Endometrial microvascular endothelial cells (primary cell): Measurements from ENCODE around the gene STMND1. TPM values are rescaled to one million over a fixed set of nuclear protein-coding genes. Genes with fewer than 3 reads are reported as not detected.

Experiments
- in situ Hi-C: cut with HindIII; loops from 2 replicates; pipeline ENCODE4 v1.10.0; 2017; ENCODE audit warnings: low sequenced_read_pairs, low pct_unique_long_range_greater_than_20kb; ENCODE audit errors: inconsistent ontology term
- total RNA-seq: library from RNA; depleted of rRNA; stranded (reverse); fragments of >200 nt; gene quantifications from one replicate; pipeline ENCODE4 v1.2.3, GENCODE V29; 2015; ENCODE audit errors: inconsistent ontology term

The STMND1 gene
- total RNA-seq, 1 donor from 2014 or later, result not detected

GRCh38 chr6:17152703-17153102 lies 50.9 kb downstream of the STMND1 start:
- in situ Hi-C loops, result no loop called here

- in situ Hi-C loops, result no loop called here
Measured at GRCh38 chr6:17156112-17156921, 54.5 kb downstream of the STMND1 start.

GRCh38 chr6:17156966-17157365 lies 55.1 kb downstream of the STMND1 start:
- in situ Hi-C loops, result no loop called here

GRCh38 chr6:17157617-17158016 lies 55.8 kb downstream of the STMND1 start:
- in situ Hi-C loops, result no loop called here

GRCh38 chr6:17159240-17159639 lies 57.4 kb downstream of the STMND1 start:
- in situ Hi-C loops, result no loop called here

GRCh38 chr6:17161076-17161475 lies 59.2 kb downstream of the STMND1 start:
- in situ Hi-C loops, result no loop called here

- in situ Hi-C loops, result no loop called here
Measured at GRCh38 chr6:17165383-17165782, 63.5 kb downstream of the STMND1 start.

GRCh38 chr6:17167327-17167979 lies 65.6 kb downstream of the STMND1 start:
- in situ Hi-C loops, result no loop called here

GRCh38 chr6:17169291-17169690 lies 67.4 kb downstream of the STMND1 start:
- in situ Hi-C loops, result no loop called here

GRCh38 chr6:17169711-17170110 lies 67.9 kb downstream of the STMND1 start:
- in situ Hi-C loops, result no loop called here

- in situ Hi-C loops, result no loop called here
Measured at GRCh38 chr6:17172836-17173470, 71.1 kb downstream of the STMND1 start.

- in situ Hi-C loops, result no loop called here
Measured at GRCh38 chr6:17178326-17178725, 76.5 kb downstream of the STMND1 start.

- in situ Hi-C loops, result no loop called here
Measured at GRCh38 chr6:17178754-17179529, 77.1 kb downstream of the STMND1 start.

- in situ Hi-C loops, result no loop called here
Measured at GRCh38 chr6:17179530-17180073, 77.8 kb downstream of the STMND1 start.

Other genes starting within 250 kb of the STMND1 start
- gene RBM24, start 179.3 kb downstream of the STMND1 start, total RNA-seq, result 0.28 TPM